Ishikawa (cell line): ENCODE measurements around the gene NGFR.

Experiments used
- CEBPB ChIP-seq: IDR thresholded peaks from 2 replicates; pipeline ENCODE4 v1.6.1; 2012
- CREB1 ChIP-seq: IDR thresholded peaks from 2 replicates; pipeline ENCODE4 v1.6.1; 2012; ENCODE audit warnings: low read depth
- EGR1 ChIP-seq: IDR thresholded peaks from 2 replicates; pipeline ENCODE4 v1.6.1; 2012
- EP300 ChIP-seq: IDR thresholded peaks from 2 replicates; pipeline ENCODE4 v1.6.1; 2012; ENCODE audit warnings: borderline replicate concordance
- FOXM1 ChIP-seq: IDR thresholded peaks from 2 replicates; pipeline ENCODE4 v1.6.1; 2012; ENCODE audit warnings: low read depth, borderline replicate concordance
- MAX ChIP-seq: IDR thresholded peaks from 2 replicates; pipeline ENCODE4 v1.6.1; 2012
- NFIC ChIP-seq: IDR thresholded peaks from 2 replicates; pipeline ENCODE4 v1.6.1; 2012
- RAD21 ChIP-seq: IDR thresholded peaks from 2 replicates; pipeline ENCODE4 v1.6.1; 2012; ENCODE audit warnings: low read depth
- REST ChIP-seq: IDR thresholded peaks from 2 replicates; pipeline ENCODE4 v1.6.1; 2012; ENCODE audit warnings: low read depth, mild to moderate bottlenecking
- TAF1 ChIP-seq: IDR thresholded peaks from 2 replicates; pipeline ENCODE4 v1.6.1; 2012; ENCODE audit warnings: low read depth, mild to moderate bottlenecking
- TCF12 ChIP-seq: IDR thresholded peaks from 2 replicates; pipeline ENCODE4 v1.6.1; 2012; ENCODE audit warnings: low read depth
- TEAD4 ChIP-seq: IDR thresholded peaks from 2 replicates; pipeline ENCODE4 v1.6.1; 2012
- USF1 ChIP-seq: IDR thresholded peaks from 2 replicates; pipeline ENCODE4 v1.6.1; 2012
- YY1 ChIP-seq: IDR thresholded peaks from 2 replicates; pipeline ENCODE4 v1.6.1; 2012; ENCODE audit warnings: low read depth
- ZBTB7A ChIP-seq: IDR thresholded peaks from 2 replicates; pipeline ENCODE4 v1.6.1; 2012; ENCODE audit warnings: low read depth

The NGFR gene

GRCh38 chr17:49468811-49469385 is 26.2 kb upstream of the NGFR start:
- TF ChIP-seq TCF12 = no peak
- no peak for TF ChIP-seq REST
- TF ChIP-seq USF1 = no peak
- TF ChIP-seq RAD21 = no peak
- no peak for TF ChIP-seq NFIC
- no peak for TF ChIP-seq ZBTB7A
- TF ChIP-seq CEBPB = no peak
- TF ChIP-seq EP300 = no peak
- no peak for TF ChIP-seq FOXM1
- no peak for TF ChIP-seq MAX
- TF ChIP-seq TEAD4 = no peak
- no peak for TF ChIP-seq EGR1
- TF ChIP-seq YY1 = no peak
- no peak for TF ChIP-seq CREB1
- no peak for TF ChIP-seq TAF1

- TF ChIP-seq YY1 (no peak), NFIC (no peak), ZBTB7A (0 out of 2 replicates have a peak, but pooled peaks have one; percentile 53), TAF1 (no peak), EGR1 (no peak), TCF12 (no peak), USF1 (no peak), TEAD4 (no peak), RAD21 (no peak)
Observed at GRCh38 chr17:49469831-49470810, 25.0 kb upstream of the NGFR start.

- TF ChIP-seq TEAD4 (no peak), TCF12 (no peak), REST (no peak)
Observed at GRCh38 chr17:49471089-49471683, 23.9 kb upstream of the NGFR start.

- no peak for TF ChIP-seq CREB1
- no peak for TF ChIP-seq FOXM1
- TF ChIP-seq NFIC = no peak
- no peak for TF ChIP-seq USF1
- TF ChIP-seq TAF1 = no peak
- TF ChIP-seq MAX = no peak
- TF ChIP-seq YY1 = no peak
- no peak for TF ChIP-seq TCF12
- no peak for TF ChIP-seq REST
- no peak for TF ChIP-seq TEAD4
- no peak for TF ChIP-seq ZBTB7A
- no peak for TF ChIP-seq RAD21
- TF ChIP-seq EGR1 = no peak
- no peak for TF ChIP-seq EP300
- no peak for TF ChIP-seq CEBPB
Observed at GRCh38 chr17:49471769-49472168, 23.3 kb upstream of the NGFR start.
